Left kidney (tissue), 2 donors: Measurements from ENCODE around the gene RPL36. TPM values are rescaled to one million over a fixed set of nuclear protein-coding genes. Genes with fewer than 3 reads are reported as not detected.
"Not testable (repeated sequence)": the region's sequence is repeated elsewhere in the genome, so short reads cannot be mapped to it uniquely, and the experiment has no call there.

ENCODE experiments used
- DNase-seq: peaks from one replicate; pipeline ENCODE4 v3.0.0-alpha.2; 2013
- polyA plus RNA-seq: library from polyadenylated mRNA; unstranded; fragments of 120-200 nt; gene quantifications from one replicate; pipeline ENCODE4 v1.2.1, GENCODE V29; 2013; ENCODE audit not compliant: insufficient read length

The RPL36 gene
- polyA plus RNA-seq, 1 donor: 513 TPM

- not testable (repeated sequence) for DNase-seq
Observed at GRCh38 chr19:5702053-5702410, 11.9 kb downstream of the RPL36 start.

GRCh38 chr19:5703819-5704818, 14.0 kb downstream of the RPL36 start:
- no peak for DNase-seq

GRCh38 chr19:5705552-5705951, 15.5 kb downstream of the RPL36 start:
- DNase-seq: no peak

GRCh38 chr19:5706876-5707573, 16.9 kb downstream of the RPL36 start:
- no peak for DNase-seq

- DNase-seq: no peak
Observed at GRCh38 chr19:5707576-5708575, 17.8 kb downstream of the RPL36 start.

GRCh38 chr19:5711025-5711424, 20.9 kb downstream of the RPL36 start:
- DNase-seq: no peak

GRCh38 chr19:5711713-5712161, 21.6 kb downstream of the RPL36 start:
- DNase-seq: no peak

GRCh38 chr19:5713228-5713627, 23.1 kb downstream of the RPL36 start:
- DNase-seq: no peak

GRCh38 chr19:5714816-5715215, 24.7 kb downstream of the RPL36 start:
- DNase-seq: no peak

GRCh38 chr19:5717215-5717935, 27.3 kb downstream of the RPL36 start:
- no peak for DNase-seq

- DNase-seq: no peak
Observed at GRCh38 chr19:5718037-5718578, 28.0 kb downstream of the RPL36 start.

GRCh38 chr19:5718579-5719273, 28.6 kb downstream of the RPL36 start:
- DNase-seq: no peak

- no peak for DNase-seq
Observed at GRCh38 chr19:5719274-5719960, 29.3 kb downstream of the RPL36 start.

GRCh38 chr19:5719961-5720790, 30.1 kb downstream of the RPL36 start, which contains the start of the genes CATSPERD and LONP1:
Gene CATSPERD, plus strand, starts transcription at chr19:5720637. Its CDS starts 101 bp downstream, at chr19:5720738.
Gene LONP1, minus strand, starts transcription at chr19:5720146. Its CDS starts 14 bp downstream, at chr19:5720132.
- peak; percentile 99 for DNase-seq

GRCh38 chr19:5727453-5728050, 37.5 kb downstream of the RPL36 start:
- no peak for DNase-seq

GRCh38 chr19:5733172-5733571, 43.1 kb downstream of the RPL36 start:
- DNase-seq: not testable (repeated sequence)

GRCh38 chr19:5738423-5738822, 48.3 kb downstream of the RPL36 start:
- DNase-seq: no peak
